Ishikawa (cell line): ENCODE data around the gene GRAMD4.

Experiments
- CEBPB ChIP-seq: IDR thresholded peaks from 2 replicates; pipeline ENCODE4 v1.6.1; 2012
- CREB1 ChIP-seq: IDR thresholded peaks from 2 replicates; pipeline ENCODE4 v1.6.1; 2012; ENCODE audit warnings: low read depth
- EGR1 ChIP-seq: IDR thresholded peaks from 2 replicates; pipeline ENCODE4 v1.6.1; 2012
- EP300 ChIP-seq: IDR thresholded peaks from 2 replicates; pipeline ENCODE4 v1.6.1; 2012; ENCODE audit warnings: borderline replicate concordance
- FOXM1 ChIP-seq: IDR thresholded peaks from 2 replicates; pipeline ENCODE4 v1.6.1; 2012; ENCODE audit warnings: low read depth, borderline replicate concordance
- NFIC ChIP-seq: IDR thresholded peaks from 2 replicates; pipeline ENCODE4 v1.6.1; 2012
- RAD21 ChIP-seq: IDR thresholded peaks from 2 replicates; pipeline ENCODE4 v1.6.1; 2012; ENCODE audit warnings: low read depth
- REST ChIP-seq: IDR thresholded peaks from 2 replicates; pipeline ENCODE4 v1.6.1; 2012; ENCODE audit warnings: low read depth, mild to moderate bottlenecking
- TAF1 ChIP-seq: IDR thresholded peaks from 2 replicates; pipeline ENCODE4 v1.6.1; 2012; ENCODE audit warnings: low read depth, mild to moderate bottlenecking
- TCF12 ChIP-seq: IDR thresholded peaks from 2 replicates; pipeline ENCODE4 v1.6.1; 2012; ENCODE audit warnings: low read depth
- TEAD4 ChIP-seq: IDR thresholded peaks from 2 replicates; pipeline ENCODE4 v1.6.1; 2012
- USF1 ChIP-seq: IDR thresholded peaks from 2 replicates; pipeline ENCODE4 v1.6.1; 2012
- YY1 ChIP-seq: IDR thresholded peaks from 2 replicates; pipeline ENCODE4 v1.6.1; 2012; ENCODE audit warnings: low read depth
- ZBTB7A ChIP-seq: IDR thresholded peaks from 2 replicates; pipeline ENCODE4 v1.6.1; 2012; ENCODE audit warnings: low read depth
- TF ChIP-seq, protein P1 (sequence below): IDR thresholded peaks from 2 replicates; pipeline ENCODE4 v1.6.1; 2012

The GRAMD4 gene

DNA sequence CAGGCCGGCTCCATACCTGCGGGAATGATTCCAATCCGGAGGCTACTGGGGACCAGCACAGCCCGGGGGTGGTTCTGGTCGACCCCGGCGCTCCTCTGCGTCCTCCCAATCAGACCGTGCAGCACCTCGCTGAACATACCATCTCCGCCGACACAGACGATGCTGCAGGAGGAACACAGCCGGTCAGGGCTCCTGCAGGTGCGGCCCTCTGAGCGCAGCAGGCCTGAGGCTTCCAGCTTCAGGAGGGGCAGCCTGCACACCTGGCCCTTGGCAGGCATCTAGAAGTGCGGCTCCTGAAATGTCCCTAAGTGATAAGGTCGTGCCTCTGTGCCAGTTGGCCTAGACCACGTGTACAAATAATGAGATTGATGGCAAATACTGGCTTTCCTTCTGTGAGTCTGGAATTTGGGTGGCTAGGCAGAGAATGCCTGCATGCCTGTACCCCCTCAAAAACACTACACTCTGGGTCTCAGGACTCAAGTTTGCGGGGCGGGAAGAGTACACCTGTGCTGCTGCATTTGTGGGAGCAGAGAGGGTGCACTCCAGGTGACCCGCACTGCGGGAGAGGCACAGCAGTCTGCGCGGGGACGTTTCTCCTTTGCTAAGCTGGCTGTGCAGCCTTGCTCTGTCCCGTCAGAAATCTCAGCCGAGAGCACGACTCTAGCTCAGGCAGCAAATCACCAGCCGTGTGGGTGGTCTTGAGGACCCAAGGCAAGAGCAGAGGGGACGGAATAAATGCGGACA is 87.8 kb downstream of the GRAMD4 start:
- TF ChIP-seq NFIC (no peak), CEBPB (no peak), EGR1 (no peak), TAF1 (no peak), EP300 (no peak), ZBTB7A (no peak), RAD21 (no peak), CREB1 (no peak), TCF12 (no peak), REST (no peak), USF1 (no peak), TEAD4 (no peak), FOXM1 (no peak), YY1 (no peak)
- TF ChIP-seq, protein P1, sequence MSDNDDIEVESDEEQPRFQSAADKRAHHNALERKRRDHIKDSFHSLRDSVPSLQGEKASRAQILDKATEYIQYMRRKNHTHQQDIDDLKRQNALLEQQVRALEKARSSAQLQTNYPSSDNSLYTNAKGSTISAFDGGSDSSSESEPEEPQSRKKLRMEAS, result no peak

GRCh38 chr22:46708766-46709330 is 88.7 kb downstream of the GRAMD4 start:
- no peak for TF ChIP-seq NFIC
- TF ChIP-seq RAD21, result no peak
- no peak for TF ChIP-seq YY1
- TF ChIP-seq EGR1, result no peak
- TF ChIP-seq, protein P1, result no peak
- TF ChIP-seq TEAD4, result no peak
- TF ChIP-seq REST, result no peak

DNA sequence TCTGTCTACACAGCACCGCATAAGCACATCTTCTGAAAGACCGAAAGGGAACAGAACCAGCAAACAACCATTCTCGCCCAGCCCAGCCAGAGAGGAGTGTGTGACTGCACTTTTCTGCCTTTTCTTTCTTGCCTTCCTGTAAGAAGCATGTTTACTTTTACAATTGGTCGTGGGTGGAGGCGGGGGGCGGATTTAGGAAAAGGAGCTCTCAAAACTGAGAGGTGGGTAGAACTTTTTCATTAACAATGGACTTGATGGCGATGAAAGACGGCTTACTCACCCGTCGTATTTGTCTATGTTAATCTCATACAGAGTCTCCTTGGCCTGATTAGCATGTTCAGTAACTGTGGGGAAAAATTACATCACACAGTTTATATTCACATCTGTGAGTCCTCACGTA is 90.6 kb downstream of the GRAMD4 start:
- no peak for TF ChIP-seq EGR1
- no peak for TF ChIP-seq YY1
- no peak for TF ChIP-seq CREB1
- TF ChIP-seq TAF1, result no peak
- TF ChIP-seq, protein P1, result no peak
- no peak for TF ChIP-seq FOXM1
- TF ChIP-seq USF1, result no peak
- no peak for TF ChIP-seq TEAD4
- TF ChIP-seq ZBTB7A, result no peak
- no peak for TF ChIP-seq REST
- TF ChIP-seq RAD21, result no peak

DNA sequence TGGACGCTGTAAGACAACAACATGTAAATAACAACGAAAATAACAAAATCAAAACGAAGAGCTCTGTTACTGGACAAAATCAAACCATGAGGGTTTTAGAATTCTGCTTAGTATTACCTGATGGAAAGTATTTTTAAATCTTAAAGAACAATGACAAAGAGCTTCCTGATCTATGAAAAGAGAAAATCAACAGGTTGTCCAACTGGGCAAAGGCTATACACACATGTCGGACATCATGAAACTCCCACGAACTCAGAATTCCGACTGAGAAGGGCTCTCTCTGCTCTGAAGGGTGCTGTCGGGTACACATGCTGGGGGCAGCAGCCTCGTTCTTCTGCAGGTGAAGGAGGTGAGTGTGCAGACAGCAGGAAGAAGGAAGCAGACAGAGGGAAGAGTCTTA is 92.1 kb downstream of the GRAMD4 start:
- no peak for TF ChIP-seq FOXM1
- TF ChIP-seq CREB1, result no peak
- TF ChIP-seq TAF1, result no peak
- TF ChIP-seq, protein P1, result no peak
- TF ChIP-seq RAD21, result no peak
- TF ChIP-seq EGR1, result no peak
- TF ChIP-seq TEAD4, result no peak
- no peak for TF ChIP-seq CEBPB
